ENCODE data around the gene STRADB.

Gene STRADB

GRCh38 chr2:201507725-201508124, 56.2 kb downstream of the STRADB start:
- Mint-ChIP-seq H3K4me1 (ENCODE audit: low read depth) (no peaks in the 10 kb centered on the region), H3K36me3 (ENCODE audit: low read depth) (no peaks in the 10 kb centered on the region), H3K27me3 (no peaks in the 10 kb centered on the region), H3K4me3 (no peak overlapping the region), H3K9me3 (peaks cover 38% of the 10 kb centered on the region), H3K27ac (no peak overlapping the region)
- intact Hi-C loops (cut with micrococcal nuclease): no loop called here

- Mint-ChIP-seq H3K4me1 (ENCODE audit: low read depth) (no peaks in the 10 kb centered on the region), H3K9me3 (no peaks in the 10 kb centered on the region), H3K27ac (no peak overlapping the region), H3K36me3 (ENCODE audit: low read depth) (no peaks in the 10 kb centered on the region), H3K4me3 (no peak overlapping the region), H3K27me3 (no peaks in the 10 kb centered on the region)
- intact Hi-C loops (cut with micrococcal nuclease): no loop called here
Observed at GRCh38 chr2:201513271-201513670, 61.7 kb downstream of the STRADB start.

GRCh38 chr2:201515573-201516246, 64.2 kb downstream of the STRADB start:
- Mint-ChIP-seq H3K27me3 (no peaks in the 10 kb centered on the region), H3K27ac (no peak overlapping the region), H3K4me3 (no peak overlapping the region), H3K4me1 (ENCODE audit: low read depth) (no peaks in the 10 kb centered on the region), H3K36me3 (ENCODE audit: low read depth) (no peaks in the 10 kb centered on the region), H3K9me3 (peaks cover 17% of the 10 kb centered on the region)
- intact Hi-C loops (cut with micrococcal nuclease): no loop called here

GRCh38 chr2:201517094-201517493, 65.6 kb downstream of the STRADB start:
- H3K27ac Mint-ChIP-seq: no peak overlapping the region
- no peaks in the 10 kb centered on the region for H3K36me3 Mint-ChIP-seq (ENCODE audit: low read depth)
- no peaks in the 10 kb centered on the region for H3K4me1 Mint-ChIP-seq (ENCODE audit: low read depth)
- peaks cover 30% of the 10 kb centered on the region for H3K9me3 Mint-ChIP-seq
- no peaks in the 10 kb centered on the region for H3K27me3 Mint-ChIP-seq
- intact Hi-C loops (cut with micrococcal nuclease): no loop called here
- no peak overlapping the region for H3K4me3 Mint-ChIP-seq

GRCh38 chr2:201520201-201520600, 68.7 kb downstream of the STRADB start:
- H3K4me1 Mint-ChIP-seq (ENCODE audit: low read depth): no peaks in the 10 kb centered on the region
- H3K9me3 Mint-ChIP-seq: peaks cover 57% of the 10 kb centered on the region
- no peaks in the 10 kb centered on the region for H3K27me3 Mint-ChIP-seq
- H3K27ac Mint-ChIP-seq: no peak overlapping the region
- no peaks in the 10 kb centered on the region for H3K36me3 Mint-ChIP-seq (ENCODE audit: low read depth)
- intact Hi-C loops (cut with micrococcal nuclease): no loop called here
- no peak overlapping the region for H3K4me3 Mint-ChIP-seq

- H3K36me3 Mint-ChIP-seq (ENCODE audit: low read depth): no peaks in the 10 kb centered on the region
- no peak overlapping the region for H3K27ac Mint-ChIP-seq
- H3K4me3 Mint-ChIP-seq: no peak overlapping the region
- peaks cover 57% of the 10 kb centered on the region for H3K9me3 Mint-ChIP-seq
- intact Hi-C loops (cut with micrococcal nuclease): no loop called here
- H3K4me1 Mint-ChIP-seq (ENCODE audit: low read depth): no peaks in the 10 kb centered on the region
- no peaks in the 10 kb centered on the region for H3K27me3 Mint-ChIP-seq
Observed at GRCh38 chr2:201522965-201523364, 71.4 kb downstream of the STRADB start.

GRCh38 chr2:201523506-201523905, 72.0 kb downstream of the STRADB start:
- no peaks in the 10 kb centered on the region for H3K36me3 Mint-ChIP-seq (ENCODE audit: low read depth)
- H3K4me3 Mint-ChIP-seq: no peak overlapping the region
- H3K4me1 Mint-ChIP-seq (ENCODE audit: low read depth): no peaks in the 10 kb centered on the region
- no peaks in the 10 kb centered on the region for H3K27me3 Mint-ChIP-seq
- H3K27ac Mint-ChIP-seq: no peak overlapping the region
- intact Hi-C loops (cut with micrococcal nuclease): no loop called here
- H3K9me3 Mint-ChIP-seq: peaks cover 59% of the 10 kb centered on the region

All from dendritic cell treated with granulocyte-macrophage colony-stimulating factor and Interleukin-4, amounts not matched to agents 40 ng/mL and 50 ng/mL, for 4 days (primary cell).